Measurements from ENCODE around the gene GALC.

GALC gene

GRCh38 chr14:87975636-87976035 lies 17.3 kb downstream of the GALC start:
- TF ChIP-seq, protein P1, sequence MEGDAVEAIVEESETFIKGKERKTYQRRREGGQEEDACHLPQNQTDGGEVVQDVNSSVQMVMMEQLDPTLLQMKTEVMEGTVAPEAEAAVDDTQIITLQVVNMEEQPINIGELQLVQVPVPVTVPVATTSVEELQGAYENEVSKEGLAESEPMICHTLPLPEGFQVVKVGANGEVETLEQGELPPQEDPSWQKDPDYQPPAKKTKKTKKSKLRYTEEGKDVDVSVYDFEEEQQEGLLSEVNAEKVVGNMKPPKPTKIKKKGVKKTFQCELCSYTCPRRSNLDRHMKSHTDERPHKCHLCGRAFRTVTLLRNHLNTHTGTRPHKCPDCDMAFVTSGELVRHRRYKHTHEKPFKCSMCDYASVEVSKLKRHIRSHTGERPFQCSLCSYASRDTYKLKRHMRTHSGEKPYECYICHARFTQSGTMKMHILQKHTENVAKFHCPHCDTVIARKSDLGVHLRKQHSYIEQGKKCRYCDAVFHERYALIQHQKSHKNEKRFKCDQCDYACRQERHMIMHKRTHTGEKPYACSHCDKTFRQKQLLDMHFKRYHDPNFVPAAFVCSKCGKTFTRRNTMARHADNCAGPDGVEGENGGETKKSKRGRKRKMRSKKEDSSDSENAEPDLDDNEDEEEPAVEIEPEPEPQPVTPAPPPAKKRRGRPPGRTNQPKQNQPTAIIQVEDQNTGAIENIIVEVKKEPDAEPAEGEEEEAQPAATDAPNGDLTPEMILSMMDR (IDR thresholded peaks at IDR 0.05): no peak

DNA sequence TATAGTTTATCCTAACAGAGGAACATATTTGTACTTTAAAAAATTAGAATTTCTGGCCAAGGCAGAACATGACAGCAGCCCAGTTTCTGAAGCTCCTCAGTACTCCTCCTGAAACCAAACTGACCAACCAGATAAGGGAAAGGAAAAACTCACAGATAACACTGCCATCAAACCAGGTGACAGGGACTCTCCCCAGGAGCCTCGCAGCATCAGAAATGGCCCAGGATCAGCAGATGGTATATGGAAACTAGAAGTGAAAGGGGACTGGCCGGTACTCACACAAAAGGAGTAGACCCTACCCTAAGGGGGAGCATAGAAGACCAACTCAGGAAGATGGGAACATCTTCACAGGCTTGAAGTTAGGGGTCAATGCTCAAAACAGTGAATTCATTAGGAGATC lies 22.0 kb downstream of the GALC start:
- TF ChIP-seq, protein P1 (IDR thresholded peaks at IDR 0.05): no peak

DNA sequence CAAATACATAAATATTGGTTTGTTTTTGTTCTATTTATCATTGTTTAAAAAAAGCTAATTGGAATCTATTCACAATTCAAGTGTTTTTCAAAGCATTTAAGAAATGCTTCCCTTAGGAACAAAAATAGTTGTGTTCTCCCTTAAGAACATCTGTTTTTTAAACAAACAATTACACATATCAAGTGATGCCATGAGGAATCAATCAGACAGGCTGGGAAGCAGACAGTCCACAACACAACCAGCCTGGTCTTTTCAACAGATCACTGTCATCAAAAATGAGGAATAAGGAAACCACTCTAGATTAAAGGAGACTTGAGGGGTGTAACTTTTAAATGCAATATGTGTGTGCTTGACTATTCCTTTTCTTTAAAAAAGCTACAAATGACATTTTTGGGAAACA lies 25.5 kb downstream of the GALC start:
- TF ChIP-seq, protein P1 (IDR thresholded peaks at IDR 0.05): no peak

GRCh38 chr14:87966816-87967215 lies 26.2 kb downstream of the GALC start:
- TF ChIP-seq, protein P1 (IDR thresholded peaks at IDR 0.05): no peak

GRCh38 chr14:87961246-87961645 lies 31.7 kb downstream of the GALC start:
- TF ChIP-seq, protein P1 (IDR thresholded peaks at IDR 0.05): no peak

- TF ChIP-seq, protein P1 (IDR thresholded peaks at IDR 0.05): no peak
Observed at GRCh38 chr14:87960013-87960787, 32.8 kb downstream of the GALC start.

GRCh38 chr14:87955501-87955900 lies 37.5 kb downstream of the GALC start:
- TF ChIP-seq, protein P1 (IDR thresholded peaks at IDR 0.05): no peak
